SK-N-SH (cell line): ENCODE data around the gene MRFAP1. TPM values are rescaled to one million over a fixed set of nuclear protein-coding genes. Genes with fewer than 3 reads are reported as not detected.

Experiments
- CTCF ChIA-PET: fragments of 300-600, 350-600 bp; formaldehyde crosslinking; extraction: SDS; loops from one replicate; lab custom pipeline; 2021; lab: Yijun Ruan, JAX
- POLR2A ChIA-PET: fragments of 350-600 bp; sonication (Branson Sonifier 250); formaldehyde crosslinking; extraction: SDS; loops from one replicate; lab custom pipeline; 2020; ENCODE audit warnings: antibody characterized with exemption, inconsistent platforms; lab: Yijun Ruan, JAX
- DNase-seq: peaks from one replicate; pipeline ENCODE4 v3.0.0; 2012
- H2AFZ ChIP-seq: fragments of 200-600 bp; sonication (generic); 2 replicates; pipeline ENCODE4 v1.8.1; 2016; ENCODE audit warnings: antibody characterized with exemption, mild to moderate bottlenecking, low read depth
- H3F3A ChIP-seq: fragments of 200-600 bp; sonication (generic); replicated peaks from 2 replicates; pipeline ENCODE3; 2016; ENCODE audit warnings: antibody characterized with exemption, mild to moderate bottlenecking; ENCODE audit not compliant: insufficient read depth
- H3K27ac ChIP-seq, 2 experiments: fragments of 200-500 bp in 1 of 2; fragments of 200-600 bp in 1 of 2; sonication (Bioruptor generic) in 1 of 2; sonication (generic), shearing (Covaris generic) in 1 of 2; 2 replicates each; pipeline versions ENCODE4 v1.5.1 to v1.6.1; 2014 to 2016; ENCODE audit warnings: low read depth in 2 of 2, inconsistent platforms in 1 of 2, low read length in 1 of 2, mild to moderate bottlenecking in 1 of 2, mixed read lengths in 1 of 2
- H3K27me3 ChIP-seq: fragments of 200-600 bp; sonication (generic), shearing (Covaris generic); 2 replicates; pipeline ENCODE4 v1.6.1; 2016; ENCODE audit warnings: mixed run types; ENCODE audit not compliant: insufficient read depth
- H3K36me3 ChIP-seq, 2 experiments: fragments of 200-500 bp in 1 of 2; fragments of 200-600 bp in 1 of 2; sonication (Bioruptor generic) in 1 of 2; sonication (generic) in 1 of 2; replicated peaks in 1 of 2; 2 replicates each; pipeline versions ENCODE3 to v1.5.1; 2014 to 2016; ENCODE audit warnings: low read length in 1 of 2, mild to moderate bottlenecking in 1 of 2; ENCODE audit not compliant: insufficient read depth in 2 of 2, control insufficient read depth in 1 of 2
- H3K4me1 ChIP-seq, 2 experiments: fragments of 200-500 bp in 1 of 2; fragments of 200-600 bp in 1 of 2; sonication (Bioruptor generic) in 1 of 2; sonication (generic), shearing (Covaris generic) in 1 of 2; 2 replicates each; pipeline versions ENCODE4 v1.5.1 to v1.6.1; 2014 to 2016; ENCODE audit warnings: low read depth in 1 of 2, low read length in 1 of 2, mixed run types in 1 of 2; ENCODE audit not compliant: insufficient read depth in 2 of 2, control insufficient read depth in 1 of 2
- H3K4me2 ChIP-seq: fragments of 200-600 bp; sonication (generic), shearing (Covaris generic); 2 replicates; pipeline ENCODE4 v1.6.1; 2017; ENCODE audit warnings: mixed run types
- H3K4me3 ChIP-seq, 2 experiments: fragments of 200-500 bp in 1 of 2; fragments of 200-600 bp in 1 of 2; sonication (Bioruptor generic) in 1 of 2; sonication (generic), shearing (Covaris generic) in 1 of 2; 2 replicates each; pipeline versions ENCODE4 v1.5.1 to v1.8.1; 2014 to 2016; ENCODE audit warnings: low read depth in 2 of 2, inconsistent platforms in 1 of 2, low read length in 1 of 2, mild to moderate bottlenecking in 1 of 2, mixed read lengths in 1 of 2, moderate library complexity in 1 of 2
- H3K79me2 ChIP-seq: fragments of 200-600 bp; sonication (generic); 2 replicates; pipeline ENCODE4 v1.8.1; 2017; ENCODE audit warnings: mild to moderate bottlenecking; ENCODE audit not compliant: insufficient read depth
- H3K9ac ChIP-seq: fragments of 200-600 bp; sonication (generic); 2 replicates; pipeline ENCODE4 v1.6.1; 2017; ENCODE audit warnings: mixed run types
- H3K9me2 ChIP-seq: fragments of 200-600 bp; sonication (generic); 2 replicates; pipeline ENCODE4 v1.6.1; 2017; ENCODE audit warnings: mixed run types
- H3K9me3 ChIP-seq: fragments of 200-600 bp; sonication (generic); 2 replicates; pipeline ENCODE4 v1.6.1; 2017; ENCODE audit warnings: mixed run types, mild to moderate bottlenecking, moderate library complexity
- H4K20me1 ChIP-seq: fragments of 200-600 bp; sonication (generic); 2 replicates; pipeline ENCODE4 v1.6.1; 2017; ENCODE audit warnings: mild to moderate bottlenecking, mixed run types; ENCODE audit not compliant: insufficient read depth
- FOXJ3 ChIP-seq: sonication (generic); formaldehyde crosslinking; IDR thresholded peaks from 2 replicates; pipeline ENCODE4 v1.5.1; 2020; ENCODE audit warnings: mild to moderate bottlenecking, missing genetic modification reagents
- MAX ChIP-seq: IDR thresholded peaks from 2 replicates; pipeline ENCODE4 v1.4.0; 2012; ENCODE audit warnings: low read depth
- REST ChIP-seq: IDR thresholded peaks from 2 replicates; pipeline ENCODE4 v1.6.1; 2012; ENCODE audit warnings: mild to moderate bottlenecking, low read depth, low read length, moderate library complexity
- SIN3A ChIP-seq: IDR thresholded peaks from 2 replicates; pipeline ENCODE4 v1.6.1; 2012; ENCODE audit warnings: low read depth, mild to moderate bottlenecking, low read length, moderate library complexity, borderline replicate concordance
- TEAD4 ChIP-seq: IDR thresholded peaks from 2 replicates; pipeline ENCODE4 v1.4.0; 2012; ENCODE audit warnings: mild to moderate bottlenecking, borderline replicate concordance; ENCODE audit not compliant: insufficient read depth
- WGBS: methylation state at CpG from one replicate; pipeline ENCODE4 v1.1.6; 2017; ENCODE audit warnings: low lambda C conversion rate; 5-methylcytosine and 5-hydroxymethylcytosine counted together
- polyA plus RNA-seq, 3 experiments: library from polyadenylated mRNA; depleted of rRNA; stranded (reverse); fragments of >200 nt; gene quantifications; 2 replicates each; pipeline ENCODE4 v1.2.3, GENCODE V29; 2012
- TF ChIP-seq, protein P1 (sequence below): IDR thresholded peaks from 2 replicates; pipeline ENCODE4 v1.4.0; 2012; ENCODE audit warnings: low read depth, borderline replicate concordance

Gene MRFAP1
- polyA plus RNA-seq, 1 of the 3 experiments (the other 2 are of a cell fraction), result 416 TPM

GRCh38 chr4:6639137-6639680 lies 1.3 kb upstream of the MRFAP1 start:
- Histone ChIP-seq H3K36me3 (peaks cover 13 to 16% of the 10 kb centered on the region in 2 experiments), H3K27ac (no peak overlapping the region), H3K4me3 (no peak overlapping the region), H3F3A (peaks cover 11% of the 10 kb centered on the region), H3K4me2 (no peak overlapping the region), H4K20me1 (peaks cover 23% of the 10 kb centered on the region), H3K79me2 (peaks cover 37% of the 10 kb centered on the region), H3K27me3 (no peaks in the 10 kb centered on the region), H3K4me1 (peaks cover 0 to 14% of the 10 kb centered on the region in 2 experiments; a peak in 3 of 4 replicates), H2AFZ (peak overlapping the region; percentile 99; the same call in 1 of the 2 replicates), H3K9ac (no peak overlapping the region), H3K9me2 (no peaks in the 10 kb centered on the region), H3K9me3 (no peaks in the 10 kb centered on the region)
- POLR2A ChIA-PET, result interaction anchor here (0.7 to 1.4 kb wide), 2 partner anchors 78 to 369 kb away, joined by 5 read pairs; partner anchors contain the start of gene WFS1
- 96% methylated on average over 14 of the region's 14 CpGs for WGBS
- no peak for TF ChIP-seq SIN3A
- no peak for TF ChIP-seq FOXJ3 (CRISPR knock-in tag)
- TF ChIP-seq, protein P1, sequence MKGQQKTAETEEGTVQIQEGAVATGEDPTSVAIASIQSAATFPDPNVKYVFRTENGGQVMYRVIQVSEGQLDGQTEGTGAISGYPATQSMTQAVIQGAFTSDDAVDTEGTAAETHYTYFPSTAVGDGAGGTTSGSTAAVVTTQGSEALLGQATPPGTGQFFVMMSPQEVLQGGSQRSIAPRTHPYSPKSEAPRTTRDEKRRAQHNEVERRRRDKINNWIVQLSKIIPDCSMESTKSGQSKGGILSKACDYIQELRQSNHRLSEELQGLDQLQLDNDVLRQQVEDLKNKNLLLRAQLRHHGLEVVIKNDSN, result no peak
- no peak for TF ChIP-seq REST
- no peak for DNase-seq
- CTCF ChIA-PET, result interaction anchor here (1.0 kb wide), 1 partner anchor 79 kb away, joined by 3 read pairs; no protein-coding TSS in a partner anchor

DNA sequence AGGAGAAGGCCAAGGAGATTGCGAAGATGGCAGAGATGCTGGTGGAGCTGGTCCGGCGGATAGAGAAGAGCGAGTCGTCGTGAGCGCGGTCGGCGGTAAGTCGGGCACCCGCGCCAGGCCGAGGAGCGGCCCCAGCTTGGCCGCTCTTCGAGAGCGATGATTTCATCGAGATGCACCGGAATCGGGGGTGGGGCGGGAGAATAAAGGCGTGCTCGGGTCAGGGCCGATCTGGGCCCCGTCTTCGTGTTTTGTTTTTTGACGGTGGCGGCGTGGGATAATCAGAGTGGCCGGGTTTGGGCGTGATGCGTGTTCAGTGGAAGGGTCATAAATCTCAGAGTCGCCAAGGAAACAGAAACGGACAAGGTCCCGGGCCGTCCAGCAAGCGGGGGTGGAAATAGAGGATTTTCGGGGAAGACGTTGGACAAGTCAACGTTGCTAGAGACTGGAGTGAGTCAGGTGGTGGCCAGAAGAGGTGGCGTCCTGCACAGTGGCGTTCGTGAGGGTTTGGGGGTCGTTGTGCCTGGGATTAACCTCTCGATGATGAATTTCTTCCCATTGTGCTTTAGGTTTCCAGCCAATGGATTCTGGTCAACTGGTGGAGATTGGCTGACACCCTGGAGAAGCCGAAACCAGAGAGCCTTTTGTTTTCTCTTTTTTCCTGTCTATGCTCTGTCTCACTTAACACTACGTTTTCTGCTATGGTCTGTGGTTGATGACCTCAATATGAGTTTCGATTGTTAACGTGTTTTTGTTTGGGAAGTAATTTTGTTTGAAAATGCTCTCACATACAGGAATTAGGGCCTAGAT lies 882 bp downstream of the MRFAP1 start:
- 2% methylated on average over 47 of the region's 50 CpGs for WGBS
- CTCF ChIA-PET, result interaction anchor here (1.0 to 1.4 kb wide), 3 partner anchors 34 to 93 kb away, joined by 3 to 5 read pairs (median 4); partner anchors contain the start of gene MRFAP1L1

More for the DNA sequence above, 882 bp downstream of the MRFAP1 start:
- peak overlapping the region; percentile 90 for H3K9ac ChIP-seq
- H3K4me2 ChIP-seq, result peak overlapping the region; percentile 92
- POLR2A ChIA-PET, result interaction anchor here (0.7 to 2.7 kb wide), 4 partner anchors 32 to 69 kb away, joined by 3 to 11 read pairs (median 4); partner anchors contain the start of genes MAN2B2 and MRFAP1L1
- peaks cover 13 to 16% of the 10 kb centered on the region in 2 experiments for H3K36me3 ChIP-seq
- peaks cover 40% of the 10 kb centered on the region for H3K79me2 ChIP-seq
- H4K20me1 ChIP-seq, result peaks cover 23% of the 10 kb centered on the region
- peak overlapping the region; percentile 90; the same call in 1 of the 2 replicates for H2AFZ ChIP-seq
- peaks cover 11% of the 10 kb centered on the region for H3F3A ChIP-seq
- no peaks in the 10 kb centered on the region for H3K9me3 ChIP-seq
- H3K4me3 ChIP-seq, result peak overlapping the region; percentile 98 to 99
- H3K4me1 ChIP-seq, result peaks cover 0 to 14% of the 10 kb centered on the region in 2 experiments; a peak in 3 of 4 replicates
- H3K27me3 ChIP-seq, result no peaks in the 10 kb centered on the region
- no peaks in the 10 kb centered on the region for H3K9me2 ChIP-seq
- H3K27ac ChIP-seq, result peak overlapping the region; percentile 95 to 96
- TF ChIP-seq MAX, result peak; percentile 39; the same call in 1 of the 2 replicates
- TF ChIP-seq TEAD4, result no peak
- DNase-seq, result peak; percentile 67
